Activated CD8-positive, alpha-beta memory T cell treated with anti-CD3 and anti-CD28 coated beads for 36 hours (primary cell): ENCODE measurements around the gene XYLT2. TPM values are rescaled to one million over a fixed set of nuclear protein-coding genes. Genes with fewer than 3 reads are reported as not detected.

ENCODE experiments used
- CTCF ChIA-PET: fragments of 350-600 bp; sonication (Branson Sonifier 250); formaldehyde crosslinking; loops from one replicate; lab custom pipeline; 2021; ENCODE audit warnings: antibody characterized with exemption; lab: Charles Lee
- POLR2A ChIA-PET: fragments of 350-600 bp; sonication (Branson Sonifier 250); formaldehyde crosslinking; loops from one replicate; lab custom pipeline; 2021; ENCODE audit warnings: antibody characterized with exemption; lab: Charles Lee
- total RNA-seq, 2 experiments: library from RNA; stranded (reverse); gene quantifications; one replicate each; pipeline ENCODE4 v1.2.3, GENCODE V29; 2021

XYLT2 gene
- total RNA-seq, 2 experiments from 2014 or later, result 32.0 to 33.7 TPM

GRCh38 chr17:50339381-50339780, 6.5 kb upstream of the XYLT2 start:
- CTCF ChIA-PET, result interaction anchor here (0.9 to 1.6 kb wide), 2 partner anchors 9 to 139 kb away, joined by 3 to 5 read pairs; partner anchors contain the start of gene COL1A1
- POLR2A ChIA-PET, result no interaction called here

GRCh38 chr17:50344731-50345365, 1.1 kb upstream of the XYLT2 start:
- ChIA-PET POLR2A (interaction anchor here (0.6 to 2.9 kb wide), 3 partner anchors 17 to 53 kb away, joined by 3 to 17 read pairs (median 10); partner anchors contain the start of gene LRRC59), CTCF (interaction anchor here (1.0 to 1.1 kb wide), 2 partner anchors 29 to 175 kb away, joined by 3 read pairs; no protein-coding TSS in a partner anchor)

GRCh38 chr17:50346313-50347116, 589 bp downstream of the XYLT2 start:
- ChIA-PET CTCF (interaction anchor here (0.9 to 1.4 kb wide), 4 partner anchors 14 to 252 kb away, joined by 3 read pairs; partner anchors contain the start of gene LRRC59), POLR2A (interaction anchor here (1.3 to 2.9 kb wide), 3 partner anchors 16 to 51 kb away, joined by 3 to 17 read pairs (median 10); partner anchors contain the start of genes EME1, LRRC59 and MRPL27)

DNA sequence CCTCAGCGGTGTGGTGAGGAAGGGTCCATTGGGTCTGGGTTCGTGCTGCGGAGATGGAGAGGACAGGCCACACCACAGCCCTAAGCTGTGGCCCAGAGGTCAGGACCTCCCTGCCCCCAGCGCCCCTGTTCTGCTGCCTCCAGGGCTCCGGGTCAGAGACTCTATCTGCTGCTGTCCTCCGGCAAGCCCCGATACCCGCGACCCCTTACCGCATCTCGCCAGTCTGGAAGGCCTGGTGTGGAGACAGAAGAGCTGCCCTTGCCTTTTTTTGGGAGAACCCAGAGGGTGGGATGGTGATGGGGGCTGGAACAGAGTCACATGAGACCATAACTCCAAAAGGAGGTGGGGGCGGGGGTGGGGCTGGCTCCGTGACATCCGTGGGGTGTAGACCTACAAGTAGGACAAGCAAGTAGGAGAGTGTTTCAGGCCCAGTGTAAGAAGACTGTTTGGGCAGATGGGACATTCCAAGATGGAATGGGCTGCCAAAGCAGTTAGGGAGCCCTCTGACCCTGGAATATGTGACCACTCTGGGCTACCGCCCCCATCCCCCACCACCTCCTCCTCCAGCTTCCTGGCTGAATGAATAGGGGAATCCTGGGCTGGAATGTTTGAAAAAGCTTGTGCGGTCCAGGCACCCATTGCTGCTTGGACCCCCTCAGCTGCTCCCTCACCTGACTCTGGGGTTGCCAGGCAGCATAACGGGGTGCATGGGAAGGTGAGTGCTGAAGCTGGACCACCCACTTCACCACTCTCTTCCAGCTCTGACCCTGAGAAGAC, 1.4 kb downstream of the XYLT2 start:
- CTCF ChIA-PET, result interaction anchor here (0.7 to 1.4 kb wide), 2 partner anchors 15 to 253 kb away, joined by 3 to 4 read pairs; no protein-coding TSS in a partner anchor
- POLR2A ChIA-PET, result interaction anchor here (1.3 to 2.9 kb wide), 3 partner anchors 15 to 50 kb away, joined by 3 to 17 read pairs (median 10); partner anchors contain the start of genes EME1, LRRC59 and MRPL27

- POLR2A ChIA-PET, result interaction anchor here (2.9 kb wide), 1 partner anchor 50 kb away, joined by 17 read pairs; the partner anchor contains the start of gene LRRC59
- CTCF ChIA-PET, result interaction anchor here (0.7 to 2.3 kb wide), 3 partner anchors 8 to 14 kb away, joined by 3 to 11 read pairs (median 4); no protein-coding TSS in a partner anchor
These were observed 2.0 kb downstream of the XYLT2 start for GRCh38 chr17:50347894-50348291.

DNA sequence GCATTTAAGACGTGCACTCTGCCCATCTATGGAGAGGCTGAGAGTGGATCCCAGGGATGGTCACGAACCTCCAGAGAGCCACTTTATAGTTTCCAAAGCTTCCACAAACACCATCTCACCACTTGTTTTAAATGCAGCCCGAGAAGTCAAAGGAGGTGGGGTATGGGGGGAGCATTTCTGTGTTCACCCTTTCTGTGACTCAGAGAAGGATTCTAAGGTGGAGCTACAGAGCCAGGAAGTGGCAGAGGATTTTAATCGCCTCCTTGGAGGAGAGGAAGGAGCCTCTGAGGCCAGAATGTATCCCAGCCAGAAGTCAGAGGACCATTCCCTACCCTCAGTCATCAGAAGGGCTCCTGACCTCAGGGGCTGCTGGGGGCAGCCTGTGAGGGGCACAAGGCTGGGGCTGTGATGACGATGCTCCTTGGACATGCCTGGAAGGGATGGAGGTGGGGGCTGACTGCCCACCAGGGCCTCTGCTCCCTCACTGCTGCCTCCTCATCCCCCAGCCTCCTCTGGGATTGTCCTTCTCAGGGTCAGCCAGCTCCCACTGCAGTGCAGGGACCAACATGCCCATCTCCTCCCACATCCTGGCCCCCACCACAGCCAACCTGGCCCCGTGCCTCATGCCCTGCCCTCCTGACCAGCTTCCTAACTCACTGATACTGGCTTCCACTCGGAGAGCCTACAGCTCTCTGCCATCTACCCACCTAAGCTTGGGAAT, 2.8 kb downstream of the XYLT2 start:
- CTCF ChIA-PET, result interaction anchor here (1.2 to 2.3 kb wide), 2 partner anchors 9 to 13 kb away, joined by 3 to 11 read pairs; no protein-coding TSS in a partner anchor
- POLR2A ChIA-PET, result interaction anchor here (0.6 to 0.8 kb wide), 2 partner anchors 11 to 83 kb away, joined by 3 to 4 read pairs; no protein-coding TSS in a partner anchor

GRCh38 chr17:50349243-50349600, 3.3 kb downstream of the XYLT2 start:
- ChIA-PET CTCF (interaction anchor here (1.2 to 2.3 kb wide), 2 partner anchors 10 to 12 kb away, joined by 3 to 11 read pairs; no protein-coding TSS in a partner anchor), POLR2A (interaction anchor here (0.6 to 1.0 kb wide), 3 partner anchors 11 to 82 kb away, joined by 3 to 4 read pairs (median 3); no protein-coding TSS in a partner anchor)

- ChIA-PET POLR2A (no interaction called here), CTCF (interaction anchor here (1.7 kb wide), 1 partner anchor 46 kb away, joined by 6 read pairs; the partner anchor contains the start of gene LRRC59)
These were observed 4.8 kb downstream of the XYLT2 start for GRCh38 chr17:50350733-50351132.

GRCh38 chr17:50352072-50352692, 6.3 kb downstream of the XYLT2 start:
- POLR2A ChIA-PET, result no interaction called here
- CTCF ChIA-PET, result interaction anchor here (0.7 to 1.7 kb wide), 3 partner anchors 10 to 235 kb away, joined by 3 to 6 read pairs (median 6); partner anchors contain the start of gene LRRC59

GRCh38 chr17:50352693-50353599, 7.0 kb downstream of the XYLT2 start:
- ChIA-PET CTCF (interaction anchor here (0.7 to 1.7 kb wide), 3 partner anchors 9 to 236 kb away, joined by 3 to 6 read pairs (median 6); partner anchors contain the start of gene LRRC59), POLR2A (no interaction called here)

- ChIA-PET CTCF (interaction anchor here (0.8 kb wide), 1 partner anchor 55 kb away, joined by 3 read pairs; no protein-coding TSS in a partner anchor), POLR2A (no interaction called here)
These were observed 7.8 kb downstream of the XYLT2 start for GRCh38 chr17:50353600-50354195.

GRCh38 chr17:50354198-50354597, 8.3 kb downstream of the XYLT2 start:
- CTCF ChIA-PET, result interaction anchor here (0.8 kb wide), 1 partner anchor 56 kb away, joined by 3 read pairs; no protein-coding TSS in a partner anchor

DNA sequence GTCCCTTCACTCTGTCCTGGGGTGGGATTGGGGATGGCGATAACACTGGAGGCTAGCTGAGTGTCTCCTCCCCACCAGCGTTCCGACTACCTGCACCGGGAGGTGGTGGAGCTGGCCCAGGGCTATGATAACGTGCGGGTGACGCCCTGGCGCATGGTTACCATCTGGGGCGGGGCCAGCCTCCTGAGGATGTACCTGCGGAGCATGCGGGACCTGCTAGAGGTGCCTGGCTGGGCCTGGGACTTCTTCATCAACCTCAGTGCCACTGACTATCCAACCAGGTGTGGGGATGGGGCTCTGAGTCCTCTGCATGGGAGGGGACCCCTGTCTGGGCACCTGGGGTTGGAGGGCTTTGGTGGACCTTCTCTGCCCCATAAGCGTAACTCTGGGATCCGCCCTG, 8.8 kb downstream of the XYLT2 start:
- ChIA-PET CTCF (no interaction called here), POLR2A (no interaction called here)

More at GRCh38 chr17:50354198-50354597, 8.3 kb downstream of the XYLT2 start:
- POLR2A ChIA-PET, result no interaction called here

GRCh38 chr17:50355336-50355700, 9.4 kb downstream of the XYLT2 start:
- ChIA-PET CTCF (no interaction called here), POLR2A (no interaction called here)

- CTCF ChIA-PET, result interaction anchor here (0.8 kb wide), 1 partner anchor 42 kb away, joined by 3 read pairs; the partner anchor contains the start of gene LRRC59
- POLR2A ChIA-PET, result no interaction called here
These were observed 9.9 kb downstream of the XYLT2 start for GRCh38 chr17:50355701-50356341.
